SK-N-SH (cell line): Measurements from ENCODE around the gene MRPS6. TPM values are rescaled to one million over a fixed set of nuclear protein-coding genes. Genes with fewer than 3 reads are reported as not detected.
A peak's percentile ranks its signal among the peaks of the same experiment; 100 is the strongest.

Experiments
- CTCF ChIA-PET: fragments of 300-600, 350-600 bp; formaldehyde crosslinking; extraction: SDS; loops from one replicate; lab custom pipeline; 2021; lab: Yijun Ruan, JAX
- POLR2A ChIA-PET: fragments of 350-600 bp; sonication (Branson Sonifier 250); formaldehyde crosslinking; extraction: SDS; loops from one replicate; lab custom pipeline; 2020; ENCODE audit warnings: antibody characterized with exemption, inconsistent platforms; lab: Yijun Ruan, JAX
- DNase-seq: peaks from one replicate; pipeline ENCODE4 v3.0.0; 2012
- H2AFZ ChIP-seq: fragments of 200-600 bp; sonication (generic); 2 replicates; pipeline ENCODE4 v1.8.1; 2016; ENCODE audit warnings: antibody characterized with exemption, mild to moderate bottlenecking, low read depth
- H3F3A ChIP-seq: fragments of 200-600 bp; sonication (generic); replicated peaks from 2 replicates; pipeline ENCODE3; 2016; ENCODE audit warnings: antibody characterized with exemption, mild to moderate bottlenecking; ENCODE audit not compliant: insufficient read depth
- H3K27ac ChIP-seq, 2 experiments: fragments of 200-500 bp in 1 of 2; fragments of 200-600 bp in 1 of 2; sonication (Bioruptor generic) in 1 of 2; sonication (generic), shearing (Covaris generic) in 1 of 2; 2 replicates each; pipeline versions ENCODE4 v1.5.1 to v1.6.1; 2014 to 2016; ENCODE audit warnings: low read depth in 2 of 2, inconsistent platforms in 1 of 2, low read length in 1 of 2, mild to moderate bottlenecking in 1 of 2, mixed read lengths in 1 of 2
- H3K27me3 ChIP-seq: fragments of 200-600 bp; sonication (generic), shearing (Covaris generic); 2 replicates; pipeline ENCODE4 v1.6.1; 2016; ENCODE audit warnings: mixed run types; ENCODE audit not compliant: insufficient read depth
- H3K36me3 ChIP-seq, 2 experiments: fragments of 200-500 bp in 1 of 2; fragments of 200-600 bp in 1 of 2; sonication (Bioruptor generic) in 1 of 2; sonication (generic) in 1 of 2; replicated peaks in 1 of 2; 2 replicates each; pipeline versions ENCODE3 to v1.5.1; 2014 to 2016; ENCODE audit warnings: low read length in 1 of 2, mild to moderate bottlenecking in 1 of 2; ENCODE audit not compliant: insufficient read depth in 2 of 2, control insufficient read depth in 1 of 2
- H3K4me1 ChIP-seq, 2 experiments: fragments of 200-500 bp in 1 of 2; fragments of 200-600 bp in 1 of 2; sonication (Bioruptor generic) in 1 of 2; sonication (generic), shearing (Covaris generic) in 1 of 2; 2 replicates each; pipeline versions ENCODE4 v1.5.1 to v1.6.1; 2014 to 2016; ENCODE audit warnings: low read depth in 1 of 2, low read length in 1 of 2, mixed run types in 1 of 2; ENCODE audit not compliant: insufficient read depth in 2 of 2, control insufficient read depth in 1 of 2
- H3K4me2 ChIP-seq: fragments of 200-600 bp; sonication (generic), shearing (Covaris generic); 2 replicates; pipeline ENCODE4 v1.6.1; 2017; ENCODE audit warnings: mixed run types
- H3K4me3 ChIP-seq, 2 experiments: fragments of 200-500 bp in 1 of 2; fragments of 200-600 bp in 1 of 2; sonication (Bioruptor generic) in 1 of 2; sonication (generic), shearing (Covaris generic) in 1 of 2; 2 replicates each; pipeline versions ENCODE4 v1.5.1 to v1.8.1; 2014 to 2016; ENCODE audit warnings: low read depth in 2 of 2, inconsistent platforms in 1 of 2, low read length in 1 of 2, mild to moderate bottlenecking in 1 of 2, mixed read lengths in 1 of 2, moderate library complexity in 1 of 2
- H3K79me2 ChIP-seq: fragments of 200-600 bp; sonication (generic); 2 replicates; pipeline ENCODE4 v1.8.1; 2017; ENCODE audit warnings: mild to moderate bottlenecking; ENCODE audit not compliant: insufficient read depth
- H3K9ac ChIP-seq: fragments of 200-600 bp; sonication (generic); 2 replicates; pipeline ENCODE4 v1.6.1; 2017; ENCODE audit warnings: mixed run types
- H3K9me2 ChIP-seq: fragments of 200-600 bp; sonication (generic); 2 replicates; pipeline ENCODE4 v1.6.1; 2017; ENCODE audit warnings: mixed run types
- H3K9me3 ChIP-seq: fragments of 200-600 bp; sonication (generic); 2 replicates; pipeline ENCODE4 v1.6.1; 2017; ENCODE audit warnings: mixed run types, mild to moderate bottlenecking, moderate library complexity
- H4K20me1 ChIP-seq: fragments of 200-600 bp; sonication (generic); 2 replicates; pipeline ENCODE4 v1.6.1; 2017; ENCODE audit warnings: mild to moderate bottlenecking, mixed run types; ENCODE audit not compliant: insufficient read depth
- CHD2 ChIP-seq: fragments of 150-350 bp; IDR thresholded peaks from 2 replicates; pipeline ENCODE4 v1.6.1; 2018; ENCODE audit warnings: low read length; ENCODE audit not compliant: partially characterized antibody
- ELF1 ChIP-seq: IDR thresholded peaks from 2 replicates; pipeline ENCODE4 v1.4.0; 2012
- EP300 ChIP-seq, 2 experiments: IDR thresholded peaks; 2 replicates each; pipeline versions ENCODE4 v1.4.0 to v1.6.1; 2012; ENCODE audit warnings: borderline replicate concordance in 1 of 2, low read depth in 1 of 2, low read length in 1 of 2
- FOXM1 ChIP-seq: IDR thresholded peaks from 2 replicates; pipeline ENCODE4 v1.4.0; 2012; ENCODE audit warnings: low read depth, mild to moderate bottlenecking
- GATA2 ChIP-seq: sonication (generic); formaldehyde crosslinking; IDR thresholded peaks from 2 replicates; pipeline ENCODE4 v1.5.0; 2020; ENCODE audit warnings: mild to moderate bottlenecking, missing genetic modification reagents
- MAX ChIP-seq: IDR thresholded peaks from 2 replicates; pipeline ENCODE4 v1.4.0; 2012; ENCODE audit warnings: low read depth
- MEF2A ChIP-seq: IDR thresholded peaks from 2 replicates; pipeline ENCODE4 v1.4.0; 2012; ENCODE audit warnings: low read depth, borderline replicate concordance
- NFIC ChIP-seq: IDR thresholded peaks from 2 replicates; pipeline ENCODE4 v1.4.0; 2012; ENCODE audit warnings: borderline replicate concordance
- NRF1 ChIP-seq: IDR thresholded peaks from 2 replicates; pipeline ENCODE4 v1.6.1; 2012; ENCODE audit warnings: low read depth, mild to moderate bottlenecking, low read length
- RCOR1 ChIP-seq: fragments of 150-350 bp; IDR thresholded peaks from 2 replicates; pipeline ENCODE4 v1.6.1; 2017; ENCODE audit warnings: antibody characterized with exemption, low read length
- SIN3A ChIP-seq: IDR thresholded peaks from 2 replicates; pipeline ENCODE4 v1.6.1; 2012; ENCODE audit warnings: low read depth, mild to moderate bottlenecking, low read length, moderate library complexity, borderline replicate concordance
- SMC3 ChIP-seq: IDR thresholded peaks from 2 replicates; pipeline ENCODE4 v1.6.1; 2012; ENCODE audit warnings: low read depth, low read length, improper control_type of control experiment
- TCF12 ChIP-seq: IDR thresholded peaks from 2 replicates; pipeline ENCODE4 v1.4.0; 2012
- YY1 ChIP-seq: IDR thresholded peaks from 2 replicates; pipeline ENCODE4 v1.4.0; 2012; ENCODE audit warnings: low read depth, mild to moderate bottlenecking
- ZBTB33 ChIP-seq: IDR thresholded peaks from 2 replicates; pipeline ENCODE4 v1.4.0; 2012; ENCODE audit warnings: low read depth, borderline replicate concordance
- WGBS: methylation state at CpG from one replicate; pipeline ENCODE4 v1.1.6; 2017; ENCODE audit warnings: low lambda C conversion rate; 5-methylcytosine and 5-hydroxymethylcytosine counted together
- polyA plus RNA-seq, 3 experiments: library from polyadenylated mRNA; depleted of rRNA; stranded (reverse); fragments of >200 nt; gene quantifications; 2 replicates each; pipeline ENCODE4 v1.2.3, GENCODE V29; 2012
- TF ChIP-seq, protein P1 (sequence below): fragments of 150-350 bp; IDR thresholded peaks from 2 replicates; pipeline ENCODE4 v1.6.1; 2016; ENCODE audit warnings: mild to moderate bottlenecking, low read depth, low read length

The MRPS6 gene
- polyA plus RNA-seq, 1 of the 3 experiments (the other 2 are of a cell fraction): 69.2 TPM

DNA sequence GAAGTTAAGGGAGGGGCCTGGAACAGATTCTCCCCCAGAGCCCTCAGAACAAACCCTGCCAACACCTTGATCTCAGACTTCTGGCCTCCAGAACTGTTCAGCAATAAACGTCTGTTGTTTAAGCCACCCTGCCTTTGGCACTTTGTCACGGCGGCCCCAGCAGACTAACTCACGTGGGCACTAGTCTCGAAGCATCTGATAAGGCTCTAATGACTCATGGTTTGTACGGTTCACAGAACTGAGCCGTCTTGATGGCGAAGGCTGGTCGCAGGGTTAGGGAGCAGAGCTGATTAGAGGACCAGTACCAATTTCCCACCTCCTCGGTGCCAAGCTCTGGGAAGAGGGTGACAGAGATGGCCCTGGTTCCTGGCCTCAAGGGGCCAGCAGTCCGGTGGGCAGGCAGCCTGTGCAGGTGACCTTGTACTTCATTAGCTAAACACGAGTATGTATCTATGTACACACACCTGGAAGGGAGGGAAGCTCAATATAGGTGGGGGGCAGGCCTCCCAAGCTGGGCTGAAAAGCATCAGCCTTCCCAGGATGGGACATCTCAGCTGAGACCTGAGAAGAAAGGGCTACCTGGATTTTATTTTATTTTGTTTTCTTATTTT lies 112.8 kb downstream of the MRPS6 start:
- 56% methylated on average over 8 of the region's 12 CpGs for WGBS
- no peaks in the 10 kb centered on the region for H3F3A ChIP-seq
- POLR2A ChIA-PET: no interaction called here
- no peak overlapping the region for H2AFZ ChIP-seq
- H3K9me3 ChIP-seq: no peaks in the 10 kb centered on the region
- H3K27ac ChIP-seq: no peak overlapping the region
- CTCF ChIA-PET: no interaction called here
- no peaks in the 10 kb centered on the region for H3K79me2 ChIP-seq
- H3K36me3 ChIP-seq: no peaks in the 10 kb centered on the region
- H3K9me2 ChIP-seq: no peaks in the 10 kb centered on the region
- no peak overlapping the region for H3K4me2 ChIP-seq
- peaks cover 0 to 14% of the 10 kb centered on the region in 2 experiments; a peak in 1 of 4 replicates for H3K4me1 ChIP-seq
- TF ChIP-seq TCF12: no peak
- peak; percentile 23 for TF ChIP-seq GATA2
- 0 out of 2 replicates have a peak, but pooled peaks have one; percentile 32 for TF ChIP-seq MAX
- no peak overlapping the region for H3K9ac ChIP-seq
- no peak overlapping the region for H3K4me3 ChIP-seq
- DNase-seq: no peak
- H4K20me1 ChIP-seq: no peaks in the 10 kb centered on the region
- H3K27me3 ChIP-seq: no peaks in the 10 kb centered on the region

- H3K4me1 ChIP-seq: peaks cover 0 to 13% of the 10 kb centered on the region in 2 experiments; a peak in 1 of 4 replicates
- no peaks in the 10 kb centered on the region for H4K20me1 ChIP-seq
- no peak for DNase-seq
- H3K9ac ChIP-seq: no peak overlapping the region
- no peak overlapping the region for H3K4me3 ChIP-seq
- no peaks in the 10 kb centered on the region for H3K9me3 ChIP-seq
- WGBS: 54% methylated on average over 5 of the region's 6 CpGs
- ChIA-PET CTCF (no interaction called here), POLR2A (no interaction called here)
- no peaks in the 10 kb centered on the region for H3K27me3 ChIP-seq
- H2AFZ ChIP-seq: no peak overlapping the region
- no peak overlapping the region for H3K27ac ChIP-seq
- TF ChIP-seq TCF12: peak; percentile 33; the same call in 1 of the 2 replicates
- peak; percentile 32; the same call in 1 of the 2 replicates for TF ChIP-seq NFIC
- no peak for TF ChIP-seq ZBTB33
- no peak for TF ChIP-seq FOXM1
- H3K9me2 ChIP-seq: no peaks in the 10 kb centered on the region
- H3F3A ChIP-seq: no peaks in the 10 kb centered on the region
- no peak overlapping the region for H3K4me2 ChIP-seq
- H3K79me2 ChIP-seq: no peaks in the 10 kb centered on the region
- no peaks in the 10 kb centered on the region for H3K36me3 ChIP-seq
Observed at GRCh38 chr21:34187935-34188334, 114.6 kb downstream of the MRPS6 start.

DNA sequence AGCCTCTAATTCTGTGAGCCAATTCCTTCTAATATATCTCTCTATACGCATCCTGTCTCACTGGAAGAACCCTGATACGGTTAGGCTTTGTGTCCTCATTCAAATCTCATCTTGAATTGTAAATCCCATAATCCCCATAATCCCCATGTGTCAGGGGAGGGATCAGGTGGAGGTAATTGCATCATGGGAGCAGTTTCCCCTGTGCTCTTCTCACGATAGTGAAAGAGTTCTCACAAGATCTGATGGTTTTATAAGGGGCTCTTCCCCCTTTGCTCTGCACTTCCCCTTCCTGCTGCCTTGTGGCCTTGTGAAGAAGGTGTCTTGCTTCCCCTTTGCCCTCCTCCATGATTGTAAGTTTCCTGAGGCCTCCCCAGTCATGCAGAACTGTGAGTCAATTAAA lies 116.1 kb downstream of the MRPS6 start:
- WGBS: 75% methylated on average over 3 of the region's 3 CpGs
- Histone ChIP-seq H3K4me3 (no peak overlapping the region), H3K36me3 (no peaks in the 10 kb centered on the region), H3K4me1 (peaks cover 0 to 13% of the 10 kb centered on the region in 2 experiments; a peak in 1 of 4 replicates), H3F3A (no peaks in the 10 kb centered on the region), H4K20me1 (no peaks in the 10 kb centered on the region), H3K27ac (no peak overlapping the region), H2AFZ (no peak overlapping the region), H3K9me2 (no peaks in the 10 kb centered on the region), H3K27me3 (no peaks in the 10 kb centered on the region), H3K79me2 (no peaks in the 10 kb centered on the region), H3K4me2 (no peak overlapping the region), H3K9me3 (no peaks in the 10 kb centered on the region), H3K9ac (no peak overlapping the region)
- no peak for DNase-seq
- ChIA-PET POLR2A (no interaction called here), CTCF (no interaction called here)
- TF ChIP-seq MEF2A: no peak
- TF ChIP-seq NRF1: no peak
- no peak for TF ChIP-seq EP300 (IDR thresholded peaks at IDR 0.05; ENCODE audit: borderline replicate concordance in 1 of 2, low read depth in 1 of 2, low read length in 1 of 2)
- TF ChIP-seq YY1: no peak
- no peak for TF ChIP-seq SMC3
- TF ChIP-seq RCOR1: no peak
- TF ChIP-seq SIN3A: no peak
- no peak for TF ChIP-seq ELF1
- TF ChIP-seq CHD2: no peak
- TF ChIP-seq, protein P1, sequence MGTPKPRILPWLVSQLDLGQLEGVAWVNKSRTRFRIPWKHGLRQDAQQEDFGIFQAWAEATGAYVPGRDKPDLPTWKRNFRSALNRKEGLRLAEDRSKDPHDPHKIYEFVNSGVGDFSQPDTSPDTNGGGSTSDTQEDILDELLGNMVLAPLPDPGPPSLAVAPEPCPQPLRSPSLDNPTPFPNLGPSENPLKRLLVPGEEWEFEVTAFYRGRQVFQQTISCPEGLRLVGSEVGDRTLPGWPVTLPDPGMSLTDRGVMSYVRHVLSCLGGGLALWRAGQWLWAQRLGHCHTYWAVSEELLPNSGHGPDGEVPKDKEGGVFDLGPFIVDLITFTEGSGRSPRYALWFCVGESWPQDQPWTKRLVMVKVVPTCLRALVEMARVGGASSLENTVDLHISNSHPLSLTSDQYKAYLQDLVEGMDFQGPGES: no peak
- no peak for TF ChIP-seq NFIC
